HUES64 (cell line): ENCODE results near the gene TXNDC12.
"Not testable (repeated sequence)": the region's sequence is repeated elsewhere in the genome, so short reads cannot be mapped to it uniquely, and the experiment has no call there.

Source experiments
- H3K27ac ChIP-seq: 2 replicates; pipeline ENCODE4 v1.7.0; 2013; ENCODE audit warnings: low read depth, low read length, inconsistent platforms
- H3K27me3 ChIP-seq: 2 replicates; pipeline ENCODE4 v1.6.1; 2013; ENCODE audit warnings: mild to moderate bottlenecking, low read length; ENCODE audit not compliant: insufficient read depth
- H3K36me3 ChIP-seq: 2 replicates; pipeline ENCODE4 v1.6.1; 2013; ENCODE audit warnings: mild to moderate bottlenecking, low read length; ENCODE audit not compliant: insufficient read depth
- H3K4me1 ChIP-seq: 2 replicates; pipeline ENCODE4 v1.6.1; 2013; ENCODE audit warnings: mild to moderate bottlenecking, low read length, moderate library complexity; ENCODE audit not compliant: insufficient read depth
- H3K4me3 ChIP-seq: 2 replicates; pipeline ENCODE4 v1.5.1; 2013; ENCODE audit warnings: mild to moderate bottlenecking, low read length, moderate library complexity
- H3K9ac ChIP-seq: 2 replicates; pipeline ENCODE4 v1.6.1; 2013; ENCODE audit warnings: mild to moderate bottlenecking, low read depth, low read length
- H3K9me3 ChIP-seq: 2 replicates; pipeline ENCODE4 v1.6.1; 2013; ENCODE audit warnings: low read depth, low read length; ENCODE audit not compliant: insufficient read depth
- WGBS: fragments of 150-250, 120-280 bp; methylation state at CpG from one replicate; pipeline ENCODE4 v1.1.7; 2013; ENCODE audit warnings: missing lambda C conversion rate; 5-methylcytosine and 5-hydroxymethylcytosine counted together

Gene TXNDC12

GRCh38 chr1:52026278-52026677 lies 28.7 kb downstream of the TXNDC12 start:
- Histone ChIP-seq H3K4me3 (no peak overlapping the region), H3K27ac (no peak overlapping the region), H3K4me1 (no peaks in the 10 kb centered on the region), H3K9me3 (no peaks in the 10 kb centered on the region), H3K27me3 (no peaks in the 10 kb centered on the region), H3K36me3 (peaks cover 64% of the 10 kb centered on the region), H3K9ac (no peak overlapping the region)
- 99% methylated on average over 2 of the region's 2 CpGs for WGBS

DNA sequence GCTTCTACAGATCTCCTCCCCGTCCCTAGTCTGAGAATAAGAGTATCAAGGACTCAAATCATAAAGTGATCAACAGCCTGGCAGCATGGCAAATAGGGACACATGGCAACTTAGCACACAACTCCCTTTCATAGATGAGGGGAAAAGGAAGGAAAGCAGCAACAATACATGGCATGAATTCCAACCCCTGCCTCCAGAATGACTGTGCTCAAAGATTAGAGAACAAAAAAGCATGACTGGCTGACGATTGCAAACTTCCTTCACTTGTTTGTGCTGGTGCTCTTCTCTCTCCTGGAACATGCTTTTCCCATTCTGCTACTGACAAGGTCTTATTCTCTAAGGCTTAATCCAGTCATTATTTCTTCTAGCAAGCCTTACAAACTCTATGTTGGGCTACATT lies 32.9 kb downstream of the TXNDC12 start:
- 94% methylated on average over 2 of the region's 2 CpGs for WGBS
- peaks cover 68% of the 10 kb centered on the region for H3K36me3 ChIP-seq
- H3K4me3 ChIP-seq: no peak overlapping the region
- no peak overlapping the region for H3K9ac ChIP-seq
- no peaks in the 10 kb centered on the region for H3K27me3 ChIP-seq
- H3K27ac ChIP-seq: no peak overlapping the region
- no peaks in the 10 kb centered on the region for H3K9me3 ChIP-seq
- no peaks in the 10 kb centered on the region for H3K4me1 ChIP-seq

GRCh38 chr1:52008071-52008809 lies 46.8 kb downstream of the TXNDC12 start:
- Histone ChIP-seq H3K4me3 (no peak overlapping the region), H3K27me3 (no peaks in the 10 kb centered on the region), H3K9ac (no peak overlapping the region; the same call in 1 of the 2 replicates), H3K27ac (peak overlapping the region; percentile 84), H3K36me3 (no peaks in the 10 kb centered on the region), H3K9me3 (no peaks in the 10 kb centered on the region), H3K4me1 (peaks cover 35% of the 10 kb centered on the region)
- 94% methylated on average over 6 of the region's 7 CpGs for WGBS

- H3K9ac ChIP-seq: peak overlapping the region; percentile 1; the same call in 1 of the 2 replicates
- peak overlapping the region; percentile 84 for H3K27ac ChIP-seq
- H3K4me1 ChIP-seq: peaks cover 35% of the 10 kb centered on the region
- WGBS: 82% methylated on average over 5 of the region's 5 CpGs
- H3K27me3 ChIP-seq: no peaks in the 10 kb centered on the region
- H3K4me3 ChIP-seq: no peak overlapping the region
- no peaks in the 10 kb centered on the region for H3K9me3 ChIP-seq
- H3K36me3 ChIP-seq: no peaks in the 10 kb centered on the region
Observed at GRCh38 chr1:52007215-52008002, 47.6 kb downstream of the TXNDC12 start.

DNA sequence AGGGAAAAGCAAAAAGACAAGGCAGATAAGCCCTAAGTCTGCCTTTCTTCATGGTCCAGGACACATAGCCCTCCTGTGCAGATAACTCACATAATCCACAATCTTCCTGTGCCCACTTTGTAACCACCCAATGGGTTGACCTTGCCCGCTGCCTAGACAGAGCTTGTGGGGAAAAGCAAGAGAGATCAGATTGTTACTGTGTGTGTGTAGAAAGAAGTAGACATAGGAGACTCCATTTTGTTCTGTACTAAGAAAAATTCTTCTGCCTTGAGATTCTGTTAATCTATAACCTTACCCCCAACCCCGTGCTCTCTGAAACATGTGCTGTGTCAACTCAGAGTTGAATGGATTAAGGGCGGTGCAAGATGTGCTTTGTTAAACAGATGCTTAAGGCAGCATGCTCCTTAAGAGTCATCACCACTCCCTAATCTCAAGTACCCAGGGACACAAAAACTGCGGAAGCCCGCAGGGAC lies 48.9 kb downstream of the TXNDC12 start:
- Histone ChIP-seq H3K9ac (peak overlapping the region; percentile 59), H3K4me1 (peaks cover 26% of the 10 kb centered on the region), H3K27ac (peak overlapping the region; percentile 93)
- not testable (repeated sequence) for H3K9me3 ChIP-seq, H3K27me3 ChIP-seq, H3K36me3 ChIP-seq, H3K4me3 ChIP-seq
- 30% methylated on average over 3 of the region's 5 CpGs for WGBS

DNA sequence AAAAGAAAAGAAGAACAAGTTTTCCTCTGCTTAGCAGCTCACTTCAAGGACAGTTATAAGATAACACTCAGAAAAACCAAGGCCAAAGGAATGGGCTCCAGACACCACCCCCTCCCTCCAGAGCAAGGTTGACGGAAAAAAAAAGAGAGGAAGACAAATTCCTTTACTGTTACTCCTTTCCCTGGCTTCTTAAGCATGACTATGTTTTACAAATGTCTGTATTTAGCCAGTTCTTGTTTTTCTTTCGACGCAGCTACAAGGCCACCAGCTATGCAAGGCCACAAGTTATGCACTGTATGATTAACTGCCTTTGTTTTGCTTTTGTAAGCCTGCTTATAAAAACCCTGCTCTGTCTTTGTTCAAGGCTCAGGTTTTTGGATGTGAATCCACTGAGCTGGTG lies 49.4 kb downstream of the TXNDC12 start:
- H3K9ac ChIP-seq: peak overlapping the region; percentile 37; the same call in 1 of the 2 replicates

GRCh38 chr1:52003877-52004276 lies 51.1 kb downstream of the TXNDC12 start:
- Histone ChIP-seq H3K27me3 (no peaks in the 10 kb centered on the region), H3K36me3 (no peaks in the 10 kb centered on the region), H3K27ac (no peak overlapping the region), H3K4me3 (no peak overlapping the region), H3K9me3 (no peaks in the 10 kb centered on the region), H3K4me1 (peaks cover 24% of the 10 kb centered on the region), H3K9ac (no peak overlapping the region)
- WGBS: 57% methylated on average over 3 of the region's 4 CpGs

More for the DNA sequence above, 49.4 kb downstream of the TXNDC12 start:
- H3K4me3 ChIP-seq, H3K9me3 ChIP-seq, H3K36me3 ChIP-seq, H3K27me3 ChIP-seq: not testable (repeated sequence)
- 20% methylated on average over 2 of the region's 3 CpGs for WGBS
- H3K27ac ChIP-seq: peak overlapping the region; percentile 93
- H3K4me1 ChIP-seq: peaks cover 24% of the 10 kb centered on the region

DNA sequence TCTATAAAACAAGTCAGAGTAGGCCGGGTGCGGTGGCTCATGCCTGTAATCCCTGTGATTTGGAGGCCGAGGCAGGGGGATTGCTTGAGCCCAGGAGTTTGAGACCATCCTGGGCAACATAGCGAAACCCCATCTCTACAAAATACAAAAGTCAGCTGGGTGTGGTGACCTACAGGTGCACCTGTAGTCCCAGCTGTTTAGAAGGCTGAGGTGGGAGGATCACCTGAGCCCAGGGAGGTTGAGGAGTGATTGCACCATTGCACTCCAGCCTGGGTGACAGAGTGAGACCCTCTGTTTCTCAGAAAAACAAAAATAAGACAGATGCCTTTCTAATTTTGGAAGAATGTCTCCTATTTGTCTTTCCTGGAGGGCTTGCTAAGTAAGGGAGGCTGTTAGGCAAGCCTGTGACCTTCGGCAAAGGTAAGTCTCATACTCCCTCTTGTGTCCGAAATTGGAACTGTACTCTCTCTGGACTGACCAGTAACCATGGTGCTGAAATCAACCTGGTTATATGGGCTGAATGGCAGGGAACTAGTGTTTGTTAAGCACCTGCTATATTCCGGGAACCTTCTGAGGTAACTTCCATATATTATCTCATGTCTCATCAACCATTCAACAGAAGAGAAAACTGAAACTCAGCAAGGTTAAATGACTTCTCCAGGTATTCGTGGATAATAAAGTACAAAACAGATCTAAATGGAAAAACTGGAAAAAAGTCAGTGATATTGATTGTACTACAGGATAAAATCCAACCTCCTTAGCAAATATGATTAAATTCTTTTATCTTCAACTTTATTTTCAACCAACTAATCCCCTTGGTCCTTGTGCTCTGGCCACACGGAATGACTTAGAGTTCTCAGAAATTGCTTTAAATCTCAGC lies 52.7 kb downstream of the TXNDC12 start:
- Histone ChIP-seq H3K9ac (no peak overlapping the region), H3K4me1 (peaks cover 22% of the 10 kb centered on the region), H3K27me3 (no peaks in the 10 kb centered on the region), H3K4me3 (no peak overlapping the region), H3K27ac (no peak overlapping the region), H3K9me3 (no peaks in the 10 kb centered on the region), H3K36me3 (no peaks in the 10 kb centered on the region)
- WGBS: 60% methylated on average over 7 of the region's 9 CpGs

GRCh38 chr1:51998701-51999100 lies 56.3 kb downstream of the TXNDC12 start:
- Histone ChIP-seq H3K4me1 (peaks cover 10% of the 10 kb centered on the region), H3K9ac (no peak overlapping the region), H3K36me3 (no peaks in the 10 kb centered on the region), H3K4me3 (no peak overlapping the region), H3K9me3 (no peaks in the 10 kb centered on the region), H3K27ac (no peak overlapping the region), H3K27me3 (no peaks in the 10 kb centered on the region)
- 91% methylated on average over 1 of the region's 1 CpG for WGBS

GRCh38 chr1:51997974-51998382 lies 57.0 kb downstream of the TXNDC12 start:
- H3K4me1 ChIP-seq: peaks cover 10% of the 10 kb centered on the region
- no peak overlapping the region for H3K27ac ChIP-seq
- H3K9me3 ChIP-seq: no peaks in the 10 kb centered on the region
- H3K4me3 ChIP-seq: no peak overlapping the region
- H3K9ac ChIP-seq: no peak overlapping the region
- no peaks in the 10 kb centered on the region for H3K36me3 ChIP-seq
- no peaks in the 10 kb centered on the region for H3K27me3 ChIP-seq
- 29% methylated on average over 5 of the region's 5 CpGs for WGBS
